Fibroblast of skin of right biceps (primary cell): ENCODE measurements around the gene ALOX5.
A peak's percentile ranks its signal among the peaks of the same experiment; 100 is the strongest.

Experiments
- DNase-seq: peaks from one replicate; pipeline ENCODE4 v3.0.0-alpha.2; 2013

The ALOX5 gene

GRCh38 chr10:45444022-45444421 is 70.0 kb downstream of the ALOX5 start:
- no peak for DNase-seq

DNA sequence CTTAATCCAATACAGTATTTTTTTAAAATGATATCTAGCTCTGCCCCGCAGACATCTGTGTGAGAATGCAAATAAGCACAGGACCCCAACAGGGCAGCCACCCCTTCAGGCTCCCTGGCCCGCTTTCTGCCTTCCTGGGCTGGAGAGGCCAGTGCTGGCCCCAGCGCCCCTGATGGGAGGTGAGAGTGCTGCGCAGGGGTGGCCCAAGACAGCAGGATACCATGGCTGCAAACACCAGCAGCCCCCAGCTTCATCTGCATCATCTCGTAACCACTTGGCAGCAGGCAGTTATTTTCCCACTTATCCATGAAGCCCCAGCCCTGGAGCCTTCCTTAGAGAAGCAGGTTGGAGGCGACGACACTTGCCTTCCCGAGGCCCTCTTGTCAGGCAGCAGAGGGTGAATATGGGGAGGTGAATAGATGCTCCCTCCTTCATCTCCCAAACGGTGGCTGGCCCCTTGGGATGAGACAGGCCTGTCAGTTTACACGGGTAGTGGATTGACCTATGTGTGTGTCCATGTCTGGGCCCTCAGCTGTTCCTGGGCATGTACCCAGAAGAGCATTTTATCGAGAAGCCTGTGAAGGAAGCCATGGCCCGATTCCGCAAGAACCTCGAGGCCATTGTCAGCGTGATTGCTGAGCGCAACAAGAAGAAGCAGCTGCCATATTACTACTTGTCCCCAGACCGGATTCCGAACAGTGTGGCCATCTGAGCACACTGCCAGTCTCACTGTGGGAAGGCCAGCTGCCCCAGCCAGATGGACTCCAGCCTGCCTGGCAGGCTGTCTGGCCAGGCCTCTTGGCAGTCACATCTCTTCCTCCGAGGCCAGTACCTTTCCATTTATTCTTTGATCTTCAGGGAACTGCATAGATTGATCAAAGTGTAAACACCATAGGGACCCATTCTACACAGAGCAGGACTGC is 71.2 kb downstream of the ALOX5 start:
- no peak for DNase-seq

- no peak for DNase-seq
Observed at GRCh38 chr10:45446858-45447257, 72.8 kb downstream of the ALOX5 start.

DNA sequence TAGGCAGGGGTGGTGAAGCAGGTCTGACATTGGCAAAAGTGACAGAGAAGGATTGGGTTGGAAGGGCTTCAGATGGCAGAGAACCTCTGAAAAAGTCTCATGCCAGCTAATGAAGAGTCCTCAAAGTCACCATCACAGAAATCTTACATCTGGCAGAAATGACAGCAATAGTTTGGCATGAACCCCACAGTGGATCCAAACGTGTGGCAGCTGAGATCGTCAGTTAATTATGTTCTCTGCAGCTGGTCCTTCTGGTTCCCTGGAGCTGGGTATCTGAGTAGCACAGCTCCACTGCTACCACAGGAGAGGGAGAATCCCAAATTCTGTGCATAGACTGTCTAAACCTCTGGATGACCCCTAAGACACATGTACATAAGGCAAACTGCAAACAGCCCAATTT is 73.4 kb downstream of the ALOX5 start:
- no peak for DNase-seq

- DNase-seq = no peak
Observed at GRCh38 chr10:45450866-45451265, 76.8 kb downstream of the ALOX5 start.

DNA sequence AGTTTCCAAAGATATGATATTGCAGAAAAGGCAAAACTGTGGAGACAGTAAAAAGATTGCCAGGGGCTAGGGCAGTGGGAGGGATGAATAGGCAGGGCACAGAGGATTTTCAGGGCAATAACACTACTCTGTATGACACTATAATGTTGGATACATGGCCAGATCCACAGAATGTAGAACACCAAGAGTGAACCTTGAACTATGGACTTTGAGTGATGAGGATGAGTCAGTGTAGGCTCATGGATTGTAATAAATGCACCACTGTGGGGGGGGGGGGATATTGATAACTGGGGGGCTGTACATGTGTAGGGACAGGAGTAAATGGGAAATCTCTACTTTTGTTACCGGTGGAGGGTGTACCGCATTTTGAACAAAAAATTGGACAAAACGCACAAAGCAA is 77.4 kb downstream of the ALOX5 start:
- no peak for DNase-seq

DNA sequence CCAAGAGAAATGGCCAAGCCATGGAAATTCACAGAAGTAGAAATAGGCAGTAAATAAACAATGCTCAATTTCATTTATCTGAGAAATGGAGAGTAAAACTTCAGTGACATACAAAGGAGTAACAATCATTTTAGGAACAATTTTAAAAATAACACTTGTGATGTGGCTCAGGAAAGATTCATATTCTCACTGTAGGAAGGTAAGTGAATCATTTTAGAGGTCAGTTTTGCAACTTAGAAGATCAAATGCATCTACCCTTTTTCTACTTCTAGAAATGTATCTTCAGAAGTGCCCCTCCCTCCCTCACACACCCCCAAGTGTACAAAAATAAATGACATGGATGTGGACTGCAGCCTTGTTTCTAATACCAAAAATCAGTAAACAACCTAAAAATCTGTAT is 78.3 kb downstream of the ALOX5 start:
- no peak for DNase-seq

DNA sequence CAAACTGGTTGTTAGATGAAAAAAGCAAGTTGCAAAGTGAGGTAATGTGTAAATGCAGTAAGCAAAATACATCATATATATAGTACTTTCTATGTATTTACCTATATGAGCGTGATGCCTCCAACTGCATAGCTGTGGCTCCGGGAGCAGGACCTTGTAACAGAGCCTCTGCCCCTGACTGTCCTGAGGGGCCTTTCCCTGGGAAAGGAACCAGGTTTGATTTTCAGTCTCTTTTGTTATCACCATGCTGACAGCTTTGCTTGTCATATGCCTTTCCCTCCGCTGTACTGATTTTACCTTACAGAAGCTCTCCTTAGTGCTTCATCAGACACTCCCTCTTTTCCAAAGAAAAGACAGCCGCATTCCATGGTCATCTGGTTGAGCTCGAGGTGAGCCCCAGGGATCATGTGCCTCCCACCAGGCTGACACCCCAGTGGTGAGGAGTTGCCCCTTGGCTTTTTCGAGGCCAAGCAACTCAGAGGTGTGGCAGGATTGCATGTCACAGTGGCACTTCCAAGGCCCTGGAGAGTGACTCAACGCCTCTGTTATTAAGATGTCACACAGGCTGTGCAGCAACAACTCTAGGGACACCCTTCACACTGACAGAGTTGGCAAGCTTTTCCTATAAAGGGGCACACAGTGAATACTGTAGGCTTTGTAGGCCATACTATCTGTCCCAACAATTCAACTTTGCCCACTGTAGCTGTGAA is 78.9 kb downstream of the ALOX5 start:
- no peak for DNase-seq

- no peak for DNase-seq
Observed at GRCh38 chr10:45453639-45454255, 79.7 kb downstream of the ALOX5 start.

DNA sequence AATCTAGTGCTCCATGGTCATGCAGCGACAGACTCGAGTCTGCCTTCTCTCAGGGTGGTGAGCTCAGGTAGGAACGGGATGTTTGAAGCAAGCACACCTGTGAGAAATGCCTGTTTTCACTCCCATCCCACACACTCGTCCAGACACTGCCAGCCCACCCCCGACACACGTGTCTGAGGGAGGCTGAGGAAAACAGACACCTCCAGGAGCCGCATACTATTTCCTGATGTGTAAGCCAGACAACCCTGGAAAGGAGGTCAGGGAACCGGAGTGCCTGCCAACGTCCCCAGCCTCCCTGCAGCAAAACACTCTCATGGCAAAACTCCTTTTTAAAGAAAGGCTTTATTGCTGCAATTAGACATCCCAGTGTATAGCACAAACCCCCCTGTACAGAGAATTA is 80.2 kb downstream of the ALOX5 start:
- no peak for DNase-seq

DNA sequence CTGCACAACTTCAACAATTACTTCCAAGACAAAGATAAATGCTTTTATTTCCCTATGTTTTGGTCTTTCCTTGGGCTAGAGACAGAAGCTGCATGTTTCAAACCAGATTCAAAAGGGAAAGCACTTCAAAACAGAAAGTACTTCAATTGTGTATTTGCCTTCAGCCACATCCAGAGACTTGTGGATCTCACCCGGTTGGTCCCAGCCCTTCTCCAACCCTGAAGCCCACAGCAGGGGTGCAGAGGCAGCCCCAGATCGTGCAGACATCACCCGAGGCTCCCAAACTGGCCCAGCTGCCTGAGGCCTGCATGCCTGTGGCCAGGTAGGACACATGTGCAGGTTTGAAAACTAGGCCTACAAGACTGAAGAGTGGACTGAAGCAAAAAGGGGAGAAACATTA is 80.8 kb downstream of the ALOX5 start:
- DNase-seq = no peak

DNA sequence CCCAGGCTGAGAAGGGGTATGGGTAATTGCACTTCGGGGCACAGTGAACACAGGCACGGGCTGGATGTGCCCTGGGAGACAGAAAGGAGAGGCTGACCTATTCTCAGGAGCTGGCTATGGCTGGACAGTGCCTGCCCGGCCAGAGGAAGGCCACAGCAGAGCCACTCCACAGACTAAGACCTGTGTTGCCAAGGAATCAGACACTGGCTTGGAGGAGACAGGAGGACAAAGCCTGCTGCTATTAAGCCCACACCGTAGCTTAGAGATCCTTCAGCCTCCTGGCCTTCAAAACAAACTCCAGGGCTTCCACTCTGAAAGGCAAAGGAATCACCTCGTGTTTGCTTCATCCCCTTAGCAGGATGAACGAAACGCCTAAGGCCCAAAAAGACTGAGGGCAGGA is 82.2 kb downstream of the ALOX5 start:
- no peak for DNase-seq

GRCh38 chr10:45456822-45457221 is 82.8 kb downstream of the ALOX5 start:
- DNase-seq = no peak

DNA sequence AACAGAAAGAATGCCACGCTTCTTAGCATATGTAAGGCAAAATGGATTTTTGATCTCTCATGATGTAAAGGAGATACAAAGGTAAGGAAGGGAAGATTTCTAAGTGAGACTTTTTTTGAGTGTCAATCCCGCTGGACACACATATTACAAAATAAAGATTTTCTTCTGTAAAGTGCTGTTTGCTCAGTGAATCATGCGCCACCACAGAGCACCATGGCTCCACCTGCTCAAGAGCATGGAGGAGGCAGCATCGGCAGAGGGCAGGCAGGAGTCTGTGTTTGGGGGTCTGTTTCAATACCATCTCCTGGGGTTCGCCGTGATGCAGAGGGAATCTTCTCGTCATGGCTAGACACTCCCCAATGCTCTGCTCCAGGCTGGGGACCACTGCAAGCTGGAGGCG is 83.5 kb downstream of the ALOX5 start:
- DNase-seq = no peak

- no peak for DNase-seq
Observed at GRCh38 chr10:45460235-45460878, 86.3 kb downstream of the ALOX5 start.

DNA sequence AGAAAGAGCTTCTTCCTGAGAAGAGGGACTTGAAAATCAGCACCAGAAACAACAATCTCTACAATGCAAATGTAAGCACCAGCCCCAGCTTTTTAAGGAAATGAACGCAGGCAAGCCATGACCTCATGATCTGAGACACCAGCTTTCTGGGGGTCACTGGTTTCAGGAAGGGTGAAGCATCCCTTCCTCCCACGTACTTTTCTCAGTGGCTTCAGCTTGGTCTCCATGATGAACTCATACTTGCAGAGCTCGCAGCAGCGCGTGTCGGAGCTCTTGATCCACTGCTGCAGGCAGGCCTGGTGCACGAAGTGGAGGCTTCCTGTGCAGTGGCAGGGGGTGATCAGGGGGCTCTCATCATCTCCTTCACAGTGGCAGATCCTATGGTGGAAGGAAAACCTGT is 87.0 kb downstream of the ALOX5 start:
- DNase-seq = no peak

- DNase-seq = no peak
Observed at GRCh38 chr10:45463244-45464116, 89.5 kb downstream of the ALOX5 start.

DNA sequence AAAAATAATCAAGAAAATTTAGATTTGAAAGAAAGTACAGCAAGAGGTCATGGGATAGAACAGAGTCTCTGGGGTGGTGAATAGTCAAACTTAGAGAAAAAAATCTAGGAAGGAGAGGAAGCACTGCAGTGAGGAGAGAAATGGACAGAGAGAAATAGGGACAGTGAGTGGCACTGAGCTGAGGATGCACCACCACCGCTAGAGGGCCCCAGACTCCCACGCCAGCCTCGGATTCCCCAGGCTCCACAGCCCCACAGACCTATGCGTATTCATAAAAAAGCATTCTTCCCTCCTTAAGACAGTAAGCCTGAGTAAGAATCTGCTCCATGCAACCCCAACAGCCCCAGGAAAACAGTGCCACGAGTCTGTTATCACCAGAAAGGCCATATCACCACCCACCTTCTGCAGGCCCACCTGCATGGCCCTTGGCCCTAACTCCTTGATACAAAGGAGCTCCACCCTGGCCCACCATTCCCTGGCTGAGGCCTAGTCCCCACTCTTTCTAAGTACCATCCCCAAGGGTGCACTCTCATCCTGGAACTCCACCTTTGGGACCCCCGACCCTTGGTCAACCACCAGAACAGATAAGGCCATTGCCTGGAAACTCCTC is 91.0 kb downstream of the ALOX5 start:
- DNase-seq = peak; percentile 58

GRCh38 chr10:45466784-45467183 is 92.8 kb downstream of the ALOX5 start:
- DNase-seq = no peak

DNA sequence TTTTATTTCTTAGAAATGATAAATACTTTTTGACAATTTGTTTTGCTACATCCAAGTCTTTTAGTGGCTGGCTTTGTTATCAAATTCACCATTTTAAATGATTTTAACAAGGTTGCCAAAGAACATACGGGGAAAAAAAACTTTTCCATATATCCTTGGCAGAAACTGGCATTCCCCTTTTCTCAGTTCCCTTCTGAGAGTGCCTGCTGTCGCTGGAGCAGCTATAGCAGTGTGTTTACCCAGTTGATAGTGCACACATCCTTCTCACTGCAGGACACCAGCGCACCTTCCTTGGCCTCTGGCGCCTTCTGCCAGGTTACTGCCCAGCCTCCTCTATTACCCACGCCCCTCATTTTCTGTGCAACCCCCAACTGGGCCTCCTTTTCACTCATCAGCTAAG is 94.1 kb downstream of the ALOX5 start:
- DNase-seq = no peak

DNA sequence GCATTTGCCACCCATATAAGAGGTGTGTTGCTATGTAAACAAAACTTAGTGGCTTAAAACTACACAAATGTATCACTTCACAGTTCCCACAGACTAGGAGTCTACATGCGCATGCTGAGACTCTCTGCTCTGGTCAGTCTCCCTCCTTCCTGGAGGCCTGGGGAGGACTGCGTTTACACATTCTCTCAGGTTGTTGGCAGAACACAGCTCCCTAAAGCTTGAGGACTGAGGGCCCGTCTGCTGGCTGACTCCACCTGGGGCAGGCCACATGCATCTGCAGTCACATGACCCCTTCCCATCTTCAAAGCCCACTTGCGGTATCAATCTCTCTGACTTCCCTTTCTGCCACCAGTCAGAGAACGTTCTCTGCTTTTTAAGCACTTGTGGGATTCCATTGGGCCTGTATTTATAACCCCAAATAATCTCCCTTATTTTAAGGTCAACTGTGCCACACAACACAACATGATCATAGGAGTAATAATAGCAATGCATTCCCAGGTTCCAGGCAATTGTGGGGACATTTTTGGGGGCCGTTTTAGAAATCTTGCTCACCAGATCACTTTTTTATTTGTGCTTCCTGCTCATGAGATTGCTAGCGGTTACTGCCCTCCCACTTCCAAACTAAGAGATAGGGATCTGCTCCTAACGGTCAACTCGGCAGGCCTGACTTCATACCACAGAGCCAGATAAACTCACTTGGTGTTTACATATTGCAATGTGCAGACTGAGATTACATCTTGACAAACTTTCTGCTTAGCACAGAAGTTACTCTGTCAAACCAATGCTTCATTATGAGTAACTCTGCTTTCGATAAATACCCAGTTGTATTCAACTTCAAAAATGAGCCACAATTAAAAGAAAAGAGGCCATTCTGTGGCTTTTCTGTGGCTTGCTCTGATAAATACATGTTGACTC is 96.3 kb downstream of the ALOX5 start:
- no peak for DNase-seq
